ENCODE measurements around the gene ZBTB9.
A peak's percentile ranks its signal among the peaks of the same experiment; 100 is the strongest.

The ZBTB9 gene

GRCh38 chr6:33424855-33425667, 29.3 kb upstream of the ZBTB9 start:
- H3K4me2 ChIP-seq (ENCODE audit: low read length): peak overlapping the region; percentile 99
- H2BK120ac ChIP-seq (ENCODE audit: low read depth, low read length): no peak overlapping the region
- peaks cover 31% of the 10 kb centered on the region for H3K79me1 ChIP-seq (ENCODE audit: low read length)
- H4K8ac ChIP-seq (ENCODE audit: low read depth, low read length): no peak overlapping the region
- peak overlapping the region; percentile 88 for H4K5ac ChIP-seq (ENCODE audit: low read length)
- peak overlapping the region; percentile 77 for H2BK5ac ChIP-seq (ENCODE audit: low read length)
- H3K56ac ChIP-seq (ENCODE audit: low read length): peak overlapping the region; percentile 98
- peaks cover 29% of the 10 kb centered on the region for H3K79me2 ChIP-seq (ENCODE audit: control insufficient read depth, insufficient read depth, low read length)
- H3K27ac ChIP-seq (ENCODE audit: low read depth, low read length): peak overlapping the region; percentile 84
- peak overlapping the region; percentile 94 for H3K9ac ChIP-seq (ENCODE audit: low read length)
- peak overlapping the region; percentile 56 for H3K4ac ChIP-seq (ENCODE audit: low read depth, low read length)
- peak overlapping the region; percentile 62 for H3K4me3 ChIP-seq (ENCODE audit: low read length)
- H3K4me1 ChIP-seq (ENCODE audit: control insufficient read depth, low read depth, low read length): peaks cover 18% of the 10 kb centered on the region
- no peak overlapping the region for H2BK15ac ChIP-seq (replicated peaks; ENCODE audit: low read depth)
- WGBS (ENCODE audit: extremely low coverage, insufficient coverage, low lambda C conversion rate): no CpG with 5 or more reads among the region's 12 CpGs
- no peaks in the 10 kb centered on the region for H3K27me3 ChIP-seq (ENCODE audit: insufficient read depth, low read length, poor library complexity)
- H3K18ac ChIP-seq (ENCODE audit: low read length): peak overlapping the region; percentile 57
- no peaks in the 10 kb centered on the region for H3K36me3 ChIP-seq (ENCODE audit: control insufficient read depth, insufficient read depth, low read length)
- H2AK5ac ChIP-seq (ENCODE audit: low read length): peak overlapping the region; percentile 95
- DNase-seq: no peak
- H3K23ac ChIP-seq (ENCODE audit: low read length): peak overlapping the region; percentile 71

DNA sequence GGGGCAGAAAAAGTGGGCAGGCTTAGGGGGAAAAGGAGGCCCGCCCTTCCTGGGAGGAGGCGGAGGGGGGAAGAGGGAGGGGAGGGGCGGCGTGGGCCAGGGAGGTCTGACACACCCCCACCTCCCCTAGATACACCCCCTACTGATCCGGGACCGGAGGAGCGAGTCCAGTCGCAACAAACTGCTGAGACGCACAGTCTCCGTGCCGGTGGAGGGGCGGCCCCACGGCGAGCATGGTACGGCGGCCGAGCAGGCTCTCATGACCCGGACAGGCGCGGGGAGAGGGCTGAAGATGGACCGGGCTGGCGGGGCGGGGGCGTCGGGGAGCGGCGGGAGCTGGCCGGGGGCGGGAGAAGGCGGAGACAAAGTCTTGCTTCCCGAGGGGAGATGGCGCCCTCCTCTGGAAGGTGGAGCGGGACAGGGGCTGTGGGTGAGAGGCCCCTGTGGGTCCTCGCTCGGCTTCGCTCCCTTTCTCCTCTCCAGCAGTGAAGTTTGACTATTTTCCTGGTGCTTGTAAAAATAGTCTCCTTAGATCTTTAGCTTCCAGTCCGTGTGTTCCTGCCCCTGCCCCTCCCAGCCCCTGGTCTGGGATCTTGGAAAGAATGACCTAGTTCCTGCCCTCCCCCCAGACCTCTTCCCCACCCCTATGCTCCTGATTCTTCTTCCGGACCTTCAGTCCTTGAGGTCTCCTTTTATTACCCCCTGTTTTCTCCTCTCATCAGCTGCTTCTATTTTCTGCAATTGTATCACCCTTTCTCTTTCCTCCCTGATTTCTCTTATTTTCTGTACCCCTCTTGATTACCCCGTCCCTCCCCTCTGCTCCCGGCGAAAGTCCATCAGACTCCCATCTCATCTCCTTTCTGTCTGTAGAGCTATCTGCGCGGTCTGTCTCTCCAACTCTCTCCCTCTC, 28.5 kb upstream of the ZBTB9 start:
- no peak overlapping the region for H3K23ac ChIP-seq (ENCODE audit: low read length)
- H2AK5ac ChIP-seq (ENCODE audit: low read length): no peak overlapping the region
- H3K79me2 ChIP-seq (ENCODE audit: control insufficient read depth, insufficient read depth, low read length): peaks cover 35% of the 10 kb centered on the region
- no peak overlapping the region for H2BK15ac ChIP-seq (replicated peaks; ENCODE audit: low read depth)
- WGBS (ENCODE audit: extremely low coverage, insufficient coverage, low lambda C conversion rate): no CpG with 5 or more reads among the region's 43 CpGs
- no peak overlapping the region for H3K4ac ChIP-seq (ENCODE audit: low read depth, low read length)
- no peak overlapping the region for H2BK120ac ChIP-seq (ENCODE audit: low read depth, low read length)
- H3K27ac ChIP-seq (ENCODE audit: low read depth, low read length): peak overlapping the region; percentile 89
- H3K4me3 ChIP-seq (ENCODE audit: low read length): peak overlapping the region; percentile 57
- H4K8ac ChIP-seq (ENCODE audit: low read depth, low read length): no peak overlapping the region
- peaks cover 25% of the 10 kb centered on the region for H3K4me1 ChIP-seq (ENCODE audit: control insufficient read depth, low read depth, low read length)
- H3K4me2 ChIP-seq (ENCODE audit: low read length): peak overlapping the region; percentile 99
- peak overlapping the region; percentile 94 for H3K9ac ChIP-seq (ENCODE audit: low read length)
- no peak overlapping the region for H2BK5ac ChIP-seq (ENCODE audit: low read length)
- H3K56ac ChIP-seq (ENCODE audit: low read length): peak overlapping the region; percentile 98
- H3K18ac ChIP-seq (ENCODE audit: low read length): peak overlapping the region; percentile 70
- DNase-seq: peak; percentile 92
- no peak overlapping the region for H4K5ac ChIP-seq (ENCODE audit: low read length)
- H3K36me3 ChIP-seq (ENCODE audit: control insufficient read depth, insufficient read depth, low read length): no peaks in the 10 kb centered on the region
- no peaks in the 10 kb centered on the region for H3K27me3 ChIP-seq (ENCODE audit: insufficient read depth, low read length, poor library complexity)
- H3K79me1 ChIP-seq (ENCODE audit: low read length): peaks cover 37% of the 10 kb centered on the region

DNA sequence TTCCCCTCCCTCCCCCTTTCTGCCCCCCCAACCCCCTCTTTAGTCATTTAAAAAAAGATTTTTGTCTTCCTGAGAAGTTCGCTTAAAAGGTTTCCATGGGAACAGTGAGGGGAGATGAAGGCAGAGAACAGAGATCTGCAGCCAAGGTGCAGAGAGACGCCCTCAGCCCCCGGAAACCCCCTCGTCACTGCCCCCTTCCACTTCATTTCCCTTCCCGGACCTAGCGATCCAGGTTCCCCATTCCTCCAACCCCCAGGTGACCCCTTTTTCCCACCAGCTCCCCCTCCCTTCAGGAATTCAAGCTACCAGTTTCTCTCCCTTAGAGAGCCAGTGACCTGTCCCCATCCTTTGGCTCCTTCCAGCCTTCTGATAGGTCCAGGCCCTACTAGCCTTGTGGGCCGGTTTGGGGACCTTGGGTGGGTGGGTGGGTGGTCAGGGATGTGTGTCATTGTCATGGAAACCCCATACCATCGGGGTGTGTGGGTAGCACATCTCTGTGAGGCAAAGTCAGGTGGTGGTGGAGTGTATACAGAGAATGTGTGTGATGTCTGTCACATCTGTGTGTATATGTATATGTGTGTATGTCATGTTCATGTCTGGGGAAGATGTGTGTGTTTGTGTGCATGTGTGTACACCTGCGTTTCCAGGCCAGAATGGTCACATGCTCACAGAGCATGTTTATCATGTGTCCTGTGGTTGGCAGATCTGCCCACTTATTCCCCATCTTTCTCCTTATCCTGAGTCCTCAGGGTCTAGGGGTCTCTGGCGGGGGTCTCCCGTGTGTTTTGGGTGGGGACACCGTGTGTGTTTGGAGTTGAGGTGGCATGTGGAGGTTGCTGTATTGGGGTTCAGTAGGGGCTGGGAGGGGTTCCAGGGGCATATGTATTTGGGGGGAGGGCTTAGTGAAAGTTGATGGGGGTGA, 27.5 kb upstream of the ZBTB9 start:
- DNase-seq: peak; percentile 48
- H4K8ac ChIP-seq (ENCODE audit: low read depth, low read length): no peak overlapping the region

DNA sequence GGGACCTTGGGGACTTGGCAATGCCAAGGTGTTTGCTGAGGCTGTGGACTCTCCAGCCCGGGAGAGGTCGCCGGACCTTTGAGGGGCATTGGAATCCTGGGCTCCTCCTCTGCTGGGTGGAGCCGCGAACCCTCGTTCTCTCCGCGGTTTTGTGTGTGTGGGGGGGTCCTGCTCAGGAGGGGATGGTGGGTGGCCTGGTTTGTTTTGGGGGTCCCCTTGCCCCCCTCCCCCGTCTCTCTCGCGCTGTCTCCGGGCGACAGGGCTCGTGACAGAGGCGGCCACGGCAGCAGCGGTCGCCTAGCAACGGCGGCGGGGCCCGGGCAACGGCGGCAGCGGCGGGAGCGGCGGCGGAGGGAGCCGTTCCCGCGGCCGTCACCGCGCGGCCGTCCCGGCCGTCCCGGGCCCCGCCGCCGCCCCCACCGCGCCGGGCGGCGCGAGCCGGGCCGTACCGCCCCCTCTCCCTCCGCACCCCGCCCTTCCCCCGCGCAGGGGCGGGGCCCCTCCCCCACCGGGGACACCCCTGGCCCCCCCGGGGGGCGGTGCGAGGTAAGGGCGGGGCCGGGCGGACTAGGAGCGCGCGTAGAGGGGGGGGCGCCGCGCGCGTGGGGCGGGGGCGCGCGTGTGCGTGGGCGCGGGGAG, 26.7 kb upstream of the ZBTB9 start:
- Histone ChIP-seq H3K27ac (ENCODE audit: low read depth, low read length) (no peak overlapping the region), H4K5ac (ENCODE audit: low read length) (no peak overlapping the region), H2BK5ac (ENCODE audit: low read length) (no peak overlapping the region), H2AK5ac (ENCODE audit: low read length) (no peak overlapping the region), H3K4ac (ENCODE audit: low read depth, low read length) (peak overlapping the region; percentile 67), H3K79me2 (ENCODE audit: control insufficient read depth, insufficient read depth, low read length) (peaks cover 36% of the 10 kb centered on the region), H2BK120ac (ENCODE audit: low read depth, low read length) (no peak overlapping the region), H3K23ac (ENCODE audit: low read length) (peak overlapping the region; percentile 3), H3K79me1 (ENCODE audit: low read length) (peaks cover 31% of the 10 kb centered on the region), H3K4me2 (ENCODE audit: low read length) (peak overlapping the region; percentile 78), H3K27me3 (ENCODE audit: insufficient read depth, low read length, poor library complexity) (no peaks in the 10 kb centered on the region), H3K4me3 (ENCODE audit: low read length) (peak overlapping the region; percentile 53), H3K36me3 (ENCODE audit: control insufficient read depth, insufficient read depth, low read length) (no peaks in the 10 kb centered on the region), H3K4me1 (ENCODE audit: control insufficient read depth, low read depth, low read length) (peaks cover 36% of the 10 kb centered on the region), H3K56ac (ENCODE audit: low read length) (peak overlapping the region; percentile 93), H2BK15ac (replicated peaks; ENCODE audit: low read depth) (no peak overlapping the region), H3K18ac (ENCODE audit: low read length) (peak overlapping the region; percentile 34), H4K8ac (ENCODE audit: low read depth, low read length) (no peak overlapping the region), H3K9ac (ENCODE audit: low read length) (peak overlapping the region; percentile 69)
- peak; percentile 45 for DNase-seq
- WGBS (ENCODE audit: extremely low coverage, insufficient coverage, low lambda C conversion rate): no CpG with 5 or more reads among the region's 79 CpGs

More for the DNA sequence above, 27.5 kb upstream of the ZBTB9 start:
- Histone ChIP-seq H3K18ac (ENCODE audit: low read length) (no peak overlapping the region), H4K5ac (ENCODE audit: low read length) (no peak overlapping the region), H3K4ac (ENCODE audit: low read depth, low read length) (no peak overlapping the region), H3K4me2 (ENCODE audit: low read length) (peak overlapping the region; percentile 78), H2AK5ac (ENCODE audit: low read length) (no peak overlapping the region), H3K23ac (ENCODE audit: low read length) (no peak overlapping the region), H3K79me2 (ENCODE audit: control insufficient read depth, insufficient read depth, low read length) (peaks cover 35% of the 10 kb centered on the region), H3K27ac (ENCODE audit: low read depth, low read length) (no peak overlapping the region), H3K79me1 (ENCODE audit: low read length) (peaks cover 32% of the 10 kb centered on the region), H3K4me1 (ENCODE audit: control insufficient read depth, low read depth, low read length) (peaks cover 30% of the 10 kb centered on the region), H3K4me3 (ENCODE audit: low read length) (peak overlapping the region; percentile 53), H3K56ac (ENCODE audit: low read length) (peak overlapping the region; percentile 96), H2BK15ac (replicated peaks; ENCODE audit: low read depth) (no peak overlapping the region), H2BK5ac (ENCODE audit: low read length) (no peak overlapping the region), H3K27me3 (ENCODE audit: insufficient read depth, low read length, poor library complexity) (no peaks in the 10 kb centered on the region), H2BK120ac (ENCODE audit: low read depth, low read length) (no peak overlapping the region), H3K36me3 (ENCODE audit: control insufficient read depth, insufficient read depth, low read length) (no peaks in the 10 kb centered on the region), H3K9ac (ENCODE audit: low read length) (peak overlapping the region; percentile 69)
- no CpG with 5 or more reads among the region's 12 CpGs for WGBS (ENCODE audit: extremely low coverage, insufficient coverage, low lambda C conversion rate)

All from mesendoderm (in vitro differentiated cells).